HK-2 (cell line): ENCODE measurements around the gene NHSL2.
"Not testable (repeated sequence)": the region's sequence is repeated elsewhere in the genome, so short reads cannot be mapped to it uniquely, and the experiment has no call there.

ENCODE experiments used
- DNase-seq: peaks from one replicate; pipeline ENCODE4 v3.0.0-alpha.2; 2018; ENCODE audit not compliant: unreplicated experiment

The NHSL2 gene

DNA sequence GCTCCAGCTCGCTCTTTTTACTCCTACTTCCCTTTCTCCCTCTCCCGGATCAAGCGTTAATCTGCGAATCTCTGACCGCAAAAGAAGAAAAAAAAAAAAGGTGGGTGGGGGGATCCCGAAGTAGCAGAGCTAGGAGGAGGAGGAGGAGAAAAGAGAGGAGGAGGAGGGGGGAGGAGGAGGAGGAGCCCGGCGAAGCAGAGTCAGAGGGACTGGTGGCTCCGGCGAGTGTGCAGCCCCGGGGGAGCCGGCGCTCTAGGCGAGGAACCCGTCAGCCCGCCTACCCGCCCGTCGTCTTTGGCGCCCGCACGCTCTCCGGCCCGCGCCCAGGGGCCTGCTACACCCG is at the start of gene NHSL2:
TSS of gene NHSL2 (plus strand) at position 203 of the 343 bp plus-strand sequence.
- DNase-seq: no peak

DNA sequence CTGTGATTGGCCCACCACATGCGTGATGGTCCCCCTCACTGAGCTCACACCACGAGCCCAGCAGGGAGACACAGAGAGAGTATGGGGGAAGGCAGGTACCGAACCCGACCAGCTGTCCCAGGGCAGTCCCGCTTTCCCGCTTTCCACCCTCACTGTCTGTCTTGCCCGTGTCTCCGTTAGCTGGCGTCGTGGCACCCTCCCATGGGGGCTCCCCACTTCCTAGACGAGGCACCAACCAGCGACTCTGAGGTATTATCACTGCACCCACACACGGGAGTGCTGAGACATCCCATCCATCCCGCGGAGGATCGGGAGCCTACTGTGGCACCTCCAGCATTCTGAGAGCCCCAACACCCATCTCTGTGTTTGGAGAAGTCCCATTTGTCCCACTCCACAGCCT is 43.0 kb upstream of the NHSL2 start:
- no peak for DNase-seq

DNA sequence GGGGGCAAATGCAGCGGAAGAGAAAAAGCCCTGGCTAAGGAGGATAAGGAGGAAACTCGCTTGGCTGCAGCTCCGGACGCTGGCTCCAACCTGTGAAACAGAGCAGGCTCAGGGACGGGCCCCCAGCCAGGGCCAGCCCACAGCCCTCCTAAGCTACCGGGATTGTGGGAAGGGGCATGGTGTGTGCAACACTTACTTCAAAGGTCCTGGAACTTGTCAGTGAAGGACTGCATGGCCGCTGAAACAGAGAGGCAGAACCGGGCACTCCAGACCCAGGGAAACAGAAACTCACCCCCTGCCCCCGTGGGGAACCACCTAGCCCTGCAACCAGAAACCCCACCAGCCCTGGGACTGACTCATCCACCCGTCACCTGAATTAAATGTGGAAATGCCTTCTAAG is 41.1 kb upstream of the NHSL2 start:
- not testable (repeated sequence) for DNase-seq

DNA sequence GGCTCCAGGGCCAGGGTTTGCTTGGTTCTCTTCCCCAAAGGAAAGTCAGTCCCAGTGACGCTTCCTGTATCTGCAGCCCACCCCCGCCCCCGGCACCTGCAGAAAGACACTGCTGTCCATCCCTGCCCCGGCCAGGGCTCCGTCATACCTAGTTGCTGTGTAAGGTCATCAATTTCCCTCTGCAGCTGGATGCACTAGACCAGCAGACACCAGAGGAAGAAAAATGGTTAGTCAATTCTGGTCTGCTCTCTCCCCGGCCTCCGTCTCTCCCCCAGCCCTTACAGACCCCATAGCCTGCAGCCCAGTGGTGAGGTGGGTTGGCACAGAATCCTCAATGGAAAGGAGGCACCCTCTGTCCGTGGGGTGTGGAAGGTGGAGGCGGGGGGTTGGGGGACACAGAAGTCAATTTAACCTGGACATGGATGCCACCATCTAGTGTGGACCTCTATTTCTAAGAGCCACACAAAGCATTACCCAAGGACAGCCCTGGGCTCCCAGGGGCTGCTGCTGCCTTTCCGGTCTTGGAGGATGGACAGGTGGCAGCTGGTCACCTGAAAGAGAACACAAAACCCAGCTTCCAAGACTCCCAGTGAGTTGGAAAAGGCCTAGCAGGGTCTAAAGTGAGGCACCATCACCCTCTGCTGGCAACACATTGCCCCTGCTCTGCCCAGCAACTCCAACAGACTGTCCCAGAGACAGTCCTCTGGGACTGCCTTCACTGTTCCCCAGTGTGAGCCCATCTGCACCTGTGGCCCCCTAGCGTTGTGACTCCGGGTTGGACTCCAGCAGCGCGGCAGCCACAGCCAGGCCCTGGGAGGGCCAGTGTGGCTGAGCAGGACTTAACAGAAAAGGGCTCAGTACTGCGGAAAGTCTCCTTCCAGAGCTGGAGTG is 40.2 kb upstream of the NHSL2 start:
- no peak for DNase-seq

DNA sequence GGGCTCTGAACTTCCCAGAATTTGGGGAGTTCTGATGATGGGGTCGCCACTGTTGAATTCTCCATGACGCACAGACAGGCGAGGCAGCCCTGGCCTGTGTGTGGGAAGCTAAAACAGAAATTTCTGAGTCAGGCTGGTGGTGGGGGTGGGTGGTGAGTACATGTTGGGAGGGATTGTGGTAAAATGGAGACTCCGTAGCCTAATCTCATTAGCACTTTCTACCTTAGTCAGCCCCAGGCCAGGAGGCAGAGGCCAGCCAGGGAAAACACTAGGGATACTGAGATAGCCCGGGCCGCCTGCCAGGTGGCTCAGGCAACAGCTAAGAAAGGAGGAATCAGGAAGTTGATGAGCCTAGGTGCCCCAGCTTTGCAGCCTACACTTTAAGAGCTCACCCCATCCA is 39.3 kb upstream of the NHSL2 start:
- DNase-seq: peak; percentile 25

DNA sequence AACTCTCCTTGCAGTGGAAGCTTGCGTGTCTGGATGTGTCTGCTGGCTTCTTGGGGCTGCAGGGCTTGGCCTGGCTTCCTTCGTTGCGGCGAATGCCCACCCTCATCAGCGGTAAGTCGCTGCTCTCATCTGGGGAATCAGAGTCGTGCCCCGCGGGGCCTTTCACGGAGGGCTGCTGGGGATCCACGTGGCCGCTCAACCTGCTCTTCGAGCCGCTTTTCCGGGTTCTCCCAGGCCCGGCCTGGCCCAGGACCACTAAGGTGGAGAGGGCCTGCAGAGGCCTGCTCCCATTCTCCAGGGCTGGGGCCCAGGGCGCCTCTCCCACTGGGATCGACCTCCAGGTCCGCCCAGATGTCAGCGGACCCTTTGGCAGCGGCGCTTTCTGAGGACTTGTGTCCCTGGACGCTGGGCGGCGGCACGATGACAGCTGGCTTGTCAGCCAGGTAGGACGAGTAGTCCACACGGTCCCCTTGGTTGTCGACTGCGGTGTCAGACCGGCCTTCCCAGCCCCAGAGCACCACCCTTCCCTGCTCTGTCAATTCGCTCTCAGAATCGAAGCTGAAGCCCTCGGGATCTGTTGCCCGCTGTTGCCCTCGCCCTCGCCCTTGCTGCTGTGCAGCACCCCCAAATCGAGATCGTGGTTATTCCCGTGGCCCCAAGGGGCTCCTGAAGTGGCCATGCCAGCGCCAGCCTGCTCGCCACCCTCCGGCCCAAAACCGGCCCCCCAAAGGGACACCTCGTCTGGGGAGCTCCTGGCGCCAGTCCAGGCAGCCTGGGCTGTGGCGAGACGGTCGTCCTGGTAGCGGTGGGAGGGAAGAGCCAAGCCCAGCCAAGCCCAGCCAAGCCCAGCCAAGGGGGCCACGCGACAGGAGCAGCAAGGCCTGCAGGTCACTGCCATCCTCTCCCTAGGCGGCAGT is 37.8 kb upstream of the NHSL2 start:
- DNase-seq: no peak

DNA sequence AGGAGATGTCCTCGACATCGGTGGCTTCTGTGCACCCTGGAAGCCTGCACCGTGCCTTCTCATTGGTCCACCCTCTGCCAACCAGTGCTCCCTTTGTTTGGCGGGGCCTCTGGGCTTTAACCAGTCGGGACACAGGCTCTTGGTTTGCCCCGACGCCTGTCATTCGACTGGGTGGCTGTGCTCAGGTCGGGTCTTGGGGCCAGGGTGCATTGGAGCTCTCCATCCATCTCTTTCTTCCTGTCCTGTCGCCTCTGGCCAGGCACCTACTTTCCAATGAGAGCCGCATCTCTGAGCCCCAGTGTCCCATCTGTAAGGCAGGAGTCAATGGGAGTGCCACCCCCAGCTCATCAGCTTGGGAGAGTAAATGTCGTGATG is 37.2 kb upstream of the NHSL2 start:
- no peak for DNase-seq

DNA sequence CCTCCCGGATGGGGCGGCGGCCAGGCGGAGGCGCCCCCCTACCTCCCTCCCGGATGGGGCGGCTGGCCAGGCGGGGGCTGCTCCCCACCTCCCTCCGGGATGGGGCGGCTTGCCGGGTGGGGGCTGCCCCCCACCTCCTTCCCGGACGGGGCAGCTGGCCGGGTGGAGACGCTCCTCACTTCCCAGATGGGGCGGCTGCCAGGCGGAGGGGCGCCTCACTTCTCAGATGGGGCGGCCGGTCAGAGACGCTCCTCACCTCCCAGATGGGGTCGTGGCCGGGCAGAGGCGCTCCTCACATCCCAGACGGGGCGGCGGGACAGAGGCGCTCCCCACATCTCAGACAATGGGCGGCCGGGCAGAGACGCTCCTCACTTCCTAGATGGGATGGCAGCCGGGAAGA is 33.8 kb upstream of the NHSL2 start:
- not testable (repeated sequence) for DNase-seq

DNA sequence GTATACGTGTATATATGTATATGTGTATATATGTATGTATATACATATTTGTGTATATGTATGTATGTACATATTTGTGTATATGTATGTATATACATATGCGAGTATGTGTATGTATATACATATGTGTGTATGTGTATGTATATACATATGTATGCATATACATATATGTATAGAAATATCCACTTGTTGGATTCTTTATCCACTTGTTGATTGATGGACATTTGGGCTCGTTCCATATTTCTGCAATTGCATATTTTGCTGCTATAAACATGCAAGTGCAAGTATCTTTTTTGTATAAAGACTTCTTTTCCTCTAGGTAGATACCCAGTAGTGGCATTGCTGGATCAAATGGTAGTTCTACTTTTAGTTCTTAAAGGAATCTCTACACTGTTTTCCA is 25.5 kb upstream of the NHSL2 start:
- DNase-seq: no peak

DNA sequence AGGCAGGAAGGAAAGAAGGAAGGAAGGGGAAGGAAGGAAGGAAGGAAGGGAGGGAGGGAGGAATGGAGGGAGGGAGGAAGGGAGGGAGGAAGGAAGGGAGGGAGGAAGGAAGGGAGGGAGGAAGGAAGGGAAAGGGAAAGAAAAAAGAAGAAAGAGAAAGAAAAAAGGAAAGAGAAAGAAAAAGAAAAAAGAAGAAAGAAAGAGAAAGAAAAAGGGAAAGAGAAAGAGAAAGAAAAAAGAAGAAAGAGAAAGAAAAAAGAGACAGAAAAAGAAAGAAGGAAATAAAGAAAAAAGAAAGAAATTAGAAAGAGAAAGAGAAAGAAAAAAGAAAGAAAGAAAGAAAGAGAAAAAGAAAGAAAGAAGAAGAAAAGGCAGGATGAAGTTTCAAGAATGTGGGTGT is 15.0 kb upstream of the NHSL2 start:
- DNase-seq: no peak

DNA sequence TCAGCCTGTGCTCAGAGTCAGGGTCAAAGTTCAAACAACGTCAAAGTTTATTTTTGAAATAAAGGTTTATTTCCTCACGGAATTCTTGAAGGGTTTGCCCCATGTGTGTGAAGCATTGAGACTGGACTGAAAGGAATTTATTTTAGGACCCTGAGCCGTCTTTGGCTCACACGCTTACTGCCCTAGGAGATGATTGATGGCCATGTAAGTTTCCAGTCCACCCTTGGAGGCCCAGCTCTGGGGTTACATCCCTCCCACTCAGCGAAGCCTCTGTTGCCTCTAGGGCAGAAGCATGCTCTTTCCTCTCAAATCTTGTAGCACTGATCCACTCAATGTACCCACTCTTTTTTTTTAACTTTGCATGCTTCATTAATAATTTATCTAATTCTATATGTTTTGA is 4.5 kb upstream of the NHSL2 start:
- no peak for DNase-seq

DNA sequence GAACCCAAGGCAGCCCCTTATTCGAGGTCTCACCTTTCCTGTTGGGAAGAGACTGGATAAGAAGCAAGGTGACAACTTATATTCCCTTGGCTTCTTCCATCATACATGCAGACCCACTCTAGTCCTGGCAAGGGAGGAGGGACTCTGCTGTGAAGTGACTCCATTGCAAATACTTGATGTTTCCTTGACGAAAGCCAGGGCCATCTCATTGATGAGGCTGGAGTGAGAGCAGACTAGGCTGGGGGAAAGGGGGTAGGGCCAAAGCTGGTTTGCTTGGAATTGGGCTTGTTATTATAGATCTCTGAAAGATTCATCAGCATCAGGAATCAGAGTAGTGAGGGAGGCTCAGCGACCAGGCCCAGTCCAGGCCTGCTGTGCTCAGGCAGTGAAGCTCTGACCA is 2.3 kb upstream of the NHSL2 start:
- DNase-seq: no peak

DNA sequence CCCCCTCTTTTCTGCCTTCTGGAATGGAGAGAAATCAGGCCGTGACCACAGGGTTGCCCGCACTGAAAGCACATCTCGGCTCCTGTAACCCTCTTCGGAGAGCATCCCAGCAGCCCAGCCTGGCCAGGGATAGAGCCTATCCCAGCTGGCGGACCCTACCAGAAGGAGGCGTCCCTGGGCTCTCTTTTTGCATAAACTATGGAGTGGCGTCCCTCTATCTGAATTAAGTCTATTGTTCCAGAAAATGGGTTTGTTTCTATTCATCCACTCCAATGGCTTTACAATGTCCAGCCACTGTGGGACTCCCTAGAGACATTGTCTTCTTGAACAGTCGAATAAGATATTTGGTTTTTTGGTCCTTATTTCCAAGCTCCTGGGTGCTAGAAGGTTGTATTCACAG is 689 bp upstream of the NHSL2 start:
- DNase-seq: no peak

DNA sequence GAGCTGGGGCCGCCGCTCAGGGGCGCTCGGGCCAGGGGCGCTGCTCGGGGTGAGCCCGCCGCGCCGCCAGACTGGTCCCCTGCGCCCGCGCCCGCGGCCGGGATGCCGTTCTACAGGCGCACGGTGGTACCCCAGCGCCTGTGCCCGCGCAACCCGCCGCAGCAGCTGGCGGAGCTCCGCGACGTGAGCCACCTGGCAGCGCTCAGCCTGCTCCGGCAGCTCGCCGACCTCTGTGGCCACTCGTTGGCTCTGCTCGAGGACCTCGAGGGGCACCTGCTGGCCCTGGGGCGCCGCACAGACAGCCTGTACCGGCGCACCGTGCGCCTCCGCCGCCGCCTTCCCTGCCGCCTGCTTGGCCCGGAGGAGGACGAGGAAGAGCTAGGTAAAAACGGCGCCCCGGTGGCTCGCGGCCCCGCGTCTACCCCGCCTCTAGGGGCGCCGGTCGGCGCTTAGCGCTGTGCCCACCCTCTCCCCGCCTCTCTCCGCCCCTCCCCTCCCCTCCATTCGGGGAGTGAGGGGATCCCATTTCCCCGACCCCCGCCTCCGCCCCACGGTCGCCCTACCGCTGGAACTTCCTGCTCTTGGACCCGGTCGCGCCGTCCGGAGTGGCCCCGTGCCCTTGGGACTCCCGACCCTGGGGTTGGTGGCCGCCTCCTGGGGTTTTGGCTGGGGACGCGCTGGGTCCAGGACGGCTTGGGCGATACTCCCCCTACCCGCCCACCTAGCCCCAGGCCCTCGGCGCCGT is 513 bp downstream of the NHSL2 start:
- peak; percentile 10 for DNase-seq

DNA sequence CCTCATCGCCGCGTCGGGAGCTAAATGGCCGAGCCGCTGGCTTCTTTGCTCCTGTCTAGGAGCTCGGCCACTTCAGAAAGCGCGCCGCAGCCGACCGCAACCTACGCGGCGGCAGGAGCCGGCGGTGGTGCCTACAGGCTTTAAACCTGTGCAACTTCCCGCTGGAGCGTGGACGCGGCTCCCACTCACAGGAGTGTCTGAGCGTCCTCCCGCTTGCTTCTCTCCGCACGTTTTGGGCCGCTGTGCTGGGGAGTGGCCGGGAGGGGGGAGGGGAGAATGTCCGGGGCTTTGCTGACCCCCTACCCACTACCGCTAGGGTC is 1.0 kb downstream of the NHSL2 start:
- no peak for DNase-seq

DNA sequence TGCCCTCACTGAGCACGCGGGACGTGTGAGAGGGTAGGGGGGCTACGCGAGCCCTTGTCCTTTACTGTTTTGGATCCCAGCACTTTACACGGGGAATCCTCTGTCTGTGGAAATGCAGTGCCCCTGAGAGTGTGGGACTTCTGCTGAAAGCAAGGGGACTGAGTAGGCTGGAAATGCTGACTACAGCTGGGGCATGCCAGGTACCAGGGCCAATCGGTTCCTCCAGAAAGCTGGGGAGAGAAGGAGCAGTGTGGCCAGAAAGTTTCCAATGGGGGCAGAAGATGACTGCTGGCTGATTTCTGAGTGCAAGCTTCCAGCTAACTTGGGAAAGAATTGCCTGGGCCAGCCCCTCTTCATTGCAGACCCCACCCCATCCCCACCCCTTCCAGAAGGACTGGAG is 1.5 kb downstream of the NHSL2 start:
- no peak for DNase-seq

DNA sequence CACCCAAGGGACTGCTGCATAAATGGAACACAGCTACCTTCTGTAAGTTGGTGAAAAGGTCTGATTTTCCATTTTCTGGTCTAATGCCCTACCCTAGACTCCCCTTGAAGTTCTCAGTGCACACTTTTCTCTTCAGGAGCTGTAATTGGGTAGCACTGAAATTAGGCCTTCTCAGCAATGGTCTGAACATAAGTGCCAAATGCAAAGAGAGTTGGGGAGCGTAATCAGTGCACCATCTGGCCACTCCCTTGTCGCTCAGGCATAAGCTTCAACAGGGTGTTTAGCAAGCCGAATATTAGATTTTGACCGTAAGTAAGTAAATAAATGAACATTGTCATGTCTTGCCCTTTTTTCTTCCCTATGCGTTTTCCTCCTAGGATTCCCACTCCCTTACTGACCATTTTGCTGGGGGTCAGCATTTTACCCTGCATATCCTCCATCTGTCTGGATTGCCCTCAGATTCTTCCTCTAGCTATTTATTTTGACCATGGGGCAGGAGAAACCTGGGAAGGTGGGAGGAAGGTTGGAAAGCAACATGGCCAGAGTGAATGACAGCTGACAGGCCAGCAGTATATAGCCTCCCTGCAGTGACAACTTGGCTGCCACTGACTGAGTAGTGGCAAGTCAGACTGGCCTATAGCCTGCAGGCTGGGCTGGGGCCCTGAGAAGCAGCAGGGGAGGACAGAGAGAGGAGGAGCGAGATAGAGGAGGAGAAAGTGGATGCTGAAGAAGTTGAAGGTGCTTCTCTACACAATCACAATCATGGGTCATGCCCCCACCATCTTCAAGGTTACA is 2.7 kb downstream of the NHSL2 start:
- DNase-seq: no peak

DNA sequence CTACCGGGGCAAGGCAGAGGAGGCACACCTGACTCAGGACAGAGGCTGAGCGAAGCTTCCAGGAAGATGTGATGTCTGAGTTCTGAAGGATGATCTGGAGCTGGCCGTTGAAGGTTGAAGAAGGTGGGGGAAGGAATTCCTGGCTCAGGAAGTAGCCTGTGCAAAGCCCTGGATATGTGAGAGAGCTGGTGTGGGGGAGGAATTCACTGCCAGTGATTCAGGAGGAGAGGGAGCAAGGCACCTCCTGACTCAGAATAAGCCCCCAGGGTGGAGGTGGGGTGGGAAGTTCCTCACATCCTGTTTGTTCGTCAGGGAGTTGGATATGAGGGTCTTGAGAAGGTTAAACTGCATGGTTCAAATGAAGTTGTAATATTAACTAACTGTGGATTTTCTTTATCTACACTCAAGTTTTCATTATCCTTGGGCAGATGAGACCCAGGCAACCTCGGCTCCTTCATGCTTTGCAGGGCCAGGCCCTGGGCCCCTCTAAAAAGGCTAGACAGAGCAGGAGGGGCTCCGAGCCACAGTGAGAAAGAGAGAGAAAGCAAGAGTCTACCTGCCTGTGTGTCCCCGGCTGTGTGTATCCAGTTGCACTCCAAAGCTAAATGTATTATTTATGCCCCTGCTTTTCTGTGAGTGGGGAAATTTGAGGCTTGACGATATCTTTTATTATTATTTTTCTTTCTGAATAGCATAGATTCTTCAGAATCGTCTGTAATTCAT is 7.1 kb downstream of the NHSL2 start:
- DNase-seq: peak; percentile 12

DNA sequence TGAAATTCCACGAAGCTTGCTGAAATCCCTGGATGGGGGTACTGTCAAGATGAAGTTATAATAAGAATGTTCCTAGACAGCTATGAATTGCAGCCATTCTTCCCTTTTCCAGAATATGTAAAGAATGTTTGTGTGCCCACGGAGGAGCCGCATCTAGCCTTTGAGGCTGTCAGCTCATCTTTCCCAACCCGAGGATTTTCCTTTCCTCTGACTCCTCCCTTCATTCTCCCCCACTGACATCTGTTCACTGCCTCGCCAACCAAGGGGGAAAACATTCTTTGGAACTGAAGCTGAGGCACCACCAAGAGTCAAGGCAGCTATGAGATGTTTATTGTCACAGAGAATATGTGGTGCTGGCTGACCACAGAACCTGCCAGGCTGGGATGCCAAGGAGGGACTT is 8.8 kb downstream of the NHSL2 start:
- no peak for DNase-seq

DNA sequence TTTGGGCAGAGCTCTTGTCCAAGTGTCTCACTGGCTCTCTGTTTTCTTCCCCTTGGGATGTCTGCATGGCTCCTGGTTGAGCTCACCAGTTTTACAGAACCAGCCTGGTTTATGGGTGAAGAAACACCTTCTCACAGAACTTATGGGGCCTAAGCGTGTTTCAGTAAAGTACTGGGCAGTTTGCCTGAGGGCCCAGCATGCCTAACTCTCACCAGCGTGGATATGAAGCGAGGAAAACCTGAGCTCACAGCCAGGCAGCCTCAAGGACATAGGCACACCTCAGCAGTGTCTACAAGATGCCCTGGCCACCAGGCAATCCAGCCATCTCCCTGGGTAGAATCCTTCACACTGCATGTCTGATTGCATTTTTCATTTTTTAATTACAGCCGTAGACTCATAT is 9.2 kb downstream of the NHSL2 start:
- no peak for DNase-seq

DNA sequence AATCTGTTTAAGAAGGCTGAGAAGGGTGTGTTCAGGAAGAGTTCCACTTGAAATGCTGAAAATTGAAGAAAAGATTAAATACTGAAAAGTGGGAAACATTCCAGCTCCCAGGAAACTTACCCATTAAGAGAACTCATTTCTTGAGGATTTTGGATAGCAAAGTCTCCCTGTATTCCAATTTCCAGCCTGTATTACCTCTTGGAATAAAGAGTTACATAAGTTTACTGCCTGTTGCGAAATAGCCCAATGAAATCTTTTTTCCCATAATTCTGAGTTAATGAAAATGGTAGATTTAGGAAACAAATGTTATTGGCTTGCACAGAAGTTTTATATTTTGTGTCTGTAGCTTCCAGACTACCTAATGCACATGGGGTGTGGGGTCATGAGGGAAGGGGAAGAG is 12.0 kb downstream of the NHSL2 start:
- no peak for DNase-seq
